Body of pancreas (tissue), 4 donors: Measurements from ENCODE around the gene PLCB1.

Experiments
- POLR2A ChIP-seq, 3 donors: fragments of 450-650 bp; IDR thresholded peaks; one replicate each; pipeline ENCODE4 v1.6.1; 2016; ENCODE audit warnings: antibody characterized with exemption in 3 of 3, mild to moderate bottlenecking in 2 of 3
- TF ChIP-seq, protein P1 (sequence below), 7 experiments: fragments of 450-650 bp in 4 of 7; fragments of 200-600 bp in 3 of 7; sonication (generic) in 3 of 7; IDR thresholded peaks; one replicate each; pipeline ENCODE4 v1.5.1; 2016 to 2019; ENCODE audit warnings: antibody characterized with exemption in 7 of 7

DNA sequence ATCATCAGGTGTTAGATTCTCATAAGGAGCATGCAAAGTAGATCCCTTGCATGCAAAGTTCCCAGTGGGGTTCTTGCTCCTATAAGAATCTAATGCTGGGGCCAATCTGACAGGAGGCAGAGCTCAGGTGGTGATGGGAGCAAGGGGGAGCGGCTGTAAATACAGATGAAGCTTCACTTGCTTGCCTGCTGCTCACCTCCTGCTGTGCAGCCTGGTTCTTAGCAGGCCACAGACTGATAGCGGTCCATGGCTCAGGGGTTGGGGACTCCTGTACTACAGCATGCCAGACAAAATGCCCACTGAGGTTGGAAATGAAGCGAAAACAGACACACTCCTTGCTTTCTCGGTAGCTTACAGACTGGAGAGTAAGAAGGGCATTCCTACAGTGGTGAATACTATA is 386.8 kb downstream of the PLCB1 start:
- TF ChIP-seq, protein P1, sequence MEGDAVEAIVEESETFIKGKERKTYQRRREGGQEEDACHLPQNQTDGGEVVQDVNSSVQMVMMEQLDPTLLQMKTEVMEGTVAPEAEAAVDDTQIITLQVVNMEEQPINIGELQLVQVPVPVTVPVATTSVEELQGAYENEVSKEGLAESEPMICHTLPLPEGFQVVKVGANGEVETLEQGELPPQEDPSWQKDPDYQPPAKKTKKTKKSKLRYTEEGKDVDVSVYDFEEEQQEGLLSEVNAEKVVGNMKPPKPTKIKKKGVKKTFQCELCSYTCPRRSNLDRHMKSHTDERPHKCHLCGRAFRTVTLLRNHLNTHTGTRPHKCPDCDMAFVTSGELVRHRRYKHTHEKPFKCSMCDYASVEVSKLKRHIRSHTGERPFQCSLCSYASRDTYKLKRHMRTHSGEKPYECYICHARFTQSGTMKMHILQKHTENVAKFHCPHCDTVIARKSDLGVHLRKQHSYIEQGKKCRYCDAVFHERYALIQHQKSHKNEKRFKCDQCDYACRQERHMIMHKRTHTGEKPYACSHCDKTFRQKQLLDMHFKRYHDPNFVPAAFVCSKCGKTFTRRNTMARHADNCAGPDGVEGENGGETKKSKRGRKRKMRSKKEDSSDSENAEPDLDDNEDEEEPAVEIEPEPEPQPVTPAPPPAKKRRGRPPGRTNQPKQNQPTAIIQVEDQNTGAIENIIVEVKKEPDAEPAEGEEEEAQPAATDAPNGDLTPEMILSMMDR (IDR thresholded peaks at IDR 0.05): no peak
- TF ChIP-seq POLR2A (IDR thresholded peaks at IDR 0.05): no peak
